MG63 (cell line): ENCODE results near the gene MPV17L2. TPM values are rescaled to one million over a fixed set of nuclear protein-coding genes. Genes with fewer than 3 reads are reported as not detected.
"Not testable (repeated sequence)": the region's sequence is repeated elsewhere in the genome, so short reads cannot be mapped to it uniquely, and the experiment has no call there.

Experiments
- DNase-seq: peaks from one replicate; pipeline ENCODE4 v3.0.0-alpha.2; 2020
- H3K27me3 ChIP-seq: fragments of 250-450 bp; sonication (Bioruptor Pico); 2 replicates; pipeline ENCODE4 v1.5.1; 2020; ENCODE audit warnings: mild to moderate bottlenecking, moderate library complexity
- H3K36me3 ChIP-seq: fragments of 250-450 bp; sonication (Bioruptor Pico); 2 replicates; pipeline ENCODE4 v1.5.1; 2020; ENCODE audit warnings: mild to moderate bottlenecking, moderate library complexity
- H3K4me3 ChIP-seq: fragments of 250-450 bp; sonication (Bioruptor Pico); 2 replicates; pipeline ENCODE4 v1.5.1; 2020; ENCODE audit warnings: mild to moderate bottlenecking, moderate library complexity
- H3K9me3 ChIP-seq: fragments of 250-450 bp; sonication (Bioruptor Pico); 2 replicates; pipeline ENCODE4 v1.5.1; 2020; ENCODE audit warnings: mild to moderate bottlenecking, moderate library complexity
- total RNA-seq: library from RNA; depleted of rRNA; stranded (reverse); fragments of >200 nt; shearing (Covaris generic); gene quantifications from 2 replicates; pipeline ENCODE4 v1.2.3, GENCODE V29; 2014; ENCODE audit warnings: low replicate concordance

MPV17L2 gene
- total RNA-seq, 1 experiment from 2014 or later, result 29.5 TPM

GRCh38 chr19:18157465-18158063, 35.5 kb upstream of the MPV17L2 start:
- no peak overlapping the region for H3K4me3 ChIP-seq
- no peak for DNase-seq
- no peaks in the 10 kb centered on the region for H3K9me3 ChIP-seq

DNA sequence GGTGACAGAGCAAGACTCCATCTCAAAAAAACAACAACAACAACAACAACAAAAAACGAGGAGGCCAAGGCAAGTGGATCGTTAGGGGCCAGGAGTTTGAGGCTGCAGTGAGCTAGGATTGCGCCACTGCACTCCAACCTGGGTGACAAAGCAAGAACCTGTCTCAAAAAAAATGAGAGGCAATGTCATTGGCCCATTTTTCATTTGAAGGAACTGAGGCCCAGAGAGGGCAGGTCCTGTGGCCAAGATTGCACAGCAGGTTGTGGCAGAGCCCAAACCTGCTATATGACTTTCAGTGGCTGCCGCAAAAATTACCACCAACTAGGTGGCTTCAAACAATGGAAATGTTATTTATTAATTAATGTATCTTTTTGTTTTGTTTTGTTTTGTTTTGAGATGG, 34.6 kb upstream of the MPV17L2 start:
- Histone ChIP-seq H3K9me3 (no peaks in the 10 kb centered on the region), H3K36me3 (peaks cover 36% of the 10 kb centered on the region), H3K4me3 (no peak overlapping the region), H3K27me3 (no peaks in the 10 kb centered on the region)
- no peak for DNase-seq

More at GRCh38 chr19:18157465-18158063, 35.5 kb upstream of the MPV17L2 start:
- no peaks in the 10 kb centered on the region for H3K27me3 ChIP-seq
- peaks cover 27% of the 10 kb centered on the region for H3K36me3 ChIP-seq

DNA sequence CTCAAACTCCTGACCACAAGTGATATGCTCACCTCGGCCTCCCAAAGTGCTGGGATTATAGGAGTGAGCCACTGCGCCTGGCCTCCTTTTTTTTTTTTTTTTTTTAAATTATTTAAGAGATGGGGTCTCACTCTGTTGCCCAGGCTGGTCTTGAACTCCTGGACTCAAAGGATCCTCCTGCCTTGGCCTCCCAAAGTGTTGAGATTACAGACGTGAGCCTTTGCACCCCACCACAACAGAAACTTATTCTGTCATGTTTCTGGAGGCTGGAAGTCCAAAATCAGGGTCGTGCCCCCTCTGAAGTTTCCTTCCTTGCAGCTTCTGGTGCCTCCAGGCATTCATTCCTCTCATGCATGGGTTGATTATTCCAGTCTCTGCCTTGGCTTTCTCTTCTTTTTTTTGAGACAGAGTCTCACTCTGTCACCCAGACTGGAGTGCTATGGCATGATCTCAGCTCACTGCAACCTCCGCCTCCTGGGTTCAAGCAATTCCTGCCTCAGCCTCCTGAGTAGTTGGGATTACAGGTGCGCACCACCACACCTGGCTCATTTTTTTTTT, 33.9 kb upstream of the MPV17L2 start:
- H3K36me3 ChIP-seq, result peaks cover 43% of the 10 kb centered on the region
- not testable (repeated sequence) for H3K4me3 ChIP-seq, H3K9me3 ChIP-seq, DNase-seq, H3K27me3 ChIP-seq

- no peak for DNase-seq
- H3K4me3 ChIP-seq, result no peak overlapping the region
- no peaks in the 10 kb centered on the region for H3K27me3 ChIP-seq
- H3K36me3 ChIP-seq, result peaks cover 45% of the 10 kb centered on the region
- H3K9me3 ChIP-seq, result no peaks in the 10 kb centered on the region
Measured at GRCh38 chr19:18159810-18160209, 33.2 kb upstream of the MPV17L2 start.

DNA sequence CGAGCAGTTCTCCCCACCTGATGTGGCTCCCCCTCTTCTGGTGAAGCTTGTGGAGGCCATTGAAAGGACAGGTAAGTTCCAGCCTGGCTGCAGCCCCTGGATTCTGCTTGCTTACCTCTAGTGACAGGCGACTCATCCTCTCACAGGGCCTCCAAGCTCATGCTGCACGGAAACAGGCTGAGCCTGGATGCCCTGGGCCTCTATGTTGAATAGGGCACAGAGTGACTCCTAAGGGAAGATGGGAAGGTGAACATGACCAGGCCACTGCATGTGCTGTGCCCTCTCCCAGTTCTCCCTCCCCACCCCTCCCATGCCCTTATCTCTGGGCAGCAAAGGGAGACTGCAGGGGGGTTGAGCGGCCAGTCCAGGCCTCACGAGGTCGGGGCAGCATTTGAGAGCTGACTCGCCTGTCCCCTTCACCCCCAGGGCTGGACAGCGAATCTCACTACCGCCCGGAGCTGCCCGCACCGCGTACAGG, 32.5 kb upstream of the MPV17L2 start:
- H3K4me3 ChIP-seq, result peak overlapping the region; percentile 21
- peaks cover 48% of the 10 kb centered on the region for H3K36me3 ChIP-seq

GRCh38 chr19:18160971-18161635, 31.9 kb upstream of the MPV17L2 start:
- peak; percentile 59 for DNase-seq
- H3K9me3 ChIP-seq, result no peaks in the 10 kb centered on the region
- peaks cover 52% of the 10 kb centered on the region for H3K36me3 ChIP-seq
- H3K4me3 ChIP-seq, result peak overlapping the region; percentile 21
- no peaks in the 10 kb centered on the region for H3K27me3 ChIP-seq

More for the DNA sequence above, 32.5 kb upstream of the MPV17L2 start:
- Histone ChIP-seq H3K27me3 (no peaks in the 10 kb centered on the region), H3K9me3 (no peaks in the 10 kb centered on the region)
- peak; percentile 12 for DNase-seq

GRCh38 chr19:18161636-18162002, 31.4 kb upstream of the MPV17L2 start:
- no peaks in the 10 kb centered on the region for H3K27me3 ChIP-seq
- DNase-seq, result no peak
- no peak overlapping the region for H3K4me3 ChIP-seq
- H3K9me3 ChIP-seq, result no peaks in the 10 kb centered on the region
- peaks cover 52% of the 10 kb centered on the region for H3K36me3 ChIP-seq

- Histone ChIP-seq H3K4me3 (no peak overlapping the region), H3K36me3 (peaks cover 62% of the 10 kb centered on the region), H3K27me3 (no peaks in the 10 kb centered on the region), H3K9me3 (no peaks in the 10 kb centered on the region)
- DNase-seq, result no peak
Measured at GRCh38 chr19:18164072-18164471, 28.9 kb upstream of the MPV17L2 start.

DNA sequence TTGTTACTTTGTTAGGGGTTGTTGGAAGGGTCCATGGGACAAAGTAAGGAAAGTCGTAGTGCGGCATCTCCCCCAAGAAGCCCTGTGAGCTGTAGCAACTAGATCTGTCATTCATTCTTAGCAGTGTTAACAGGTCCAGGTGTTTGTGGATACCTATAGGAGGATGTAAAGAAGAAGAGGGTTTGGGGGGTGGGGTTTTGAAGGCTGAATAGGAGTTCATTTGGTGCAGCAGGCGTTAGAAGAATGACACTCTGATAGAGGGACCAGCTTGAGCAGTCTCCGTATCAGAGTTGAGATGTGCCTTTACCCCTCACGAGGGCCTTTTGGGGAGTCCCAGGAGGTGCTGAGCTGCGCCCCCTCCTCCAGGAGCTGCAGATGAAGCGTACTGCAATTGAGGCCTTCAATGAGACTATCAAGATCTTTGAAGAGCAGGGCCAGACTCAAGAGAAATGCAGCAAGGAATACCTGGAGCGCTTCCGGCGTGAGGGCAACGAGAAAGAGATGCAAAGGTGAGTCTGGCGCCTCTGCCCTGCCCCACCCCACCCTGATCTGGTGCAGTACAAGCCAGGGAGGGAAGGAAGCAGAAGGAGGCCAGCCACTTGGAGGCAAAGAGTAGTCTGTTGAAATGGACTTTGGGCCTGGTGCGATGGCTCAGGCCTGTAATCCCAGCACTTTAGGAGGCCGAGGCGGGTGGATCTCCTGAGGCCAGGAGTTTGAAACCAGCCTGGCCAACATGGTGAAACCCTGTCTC, 27.0 kb upstream of the MPV17L2 start:
- DNase-seq, result no peak
- Histone ChIP-seq H3K9me3 (no peaks in the 10 kb centered on the region), H3K4me3 (no peak overlapping the region), H3K27me3 (no peaks in the 10 kb centered on the region), H3K36me3 (peaks cover 64% of the 10 kb centered on the region)

GRCh38 chr19:18167011-18167410, 26.0 kb upstream of the MPV17L2 start:
- Histone ChIP-seq H3K9me3 (no peaks in the 10 kb centered on the region), H3K36me3 (peaks cover 59% of the 10 kb centered on the region), H3K27me3 (no peaks in the 10 kb centered on the region), H3K4me3 (no peak overlapping the region)
- no peak for DNase-seq

- DNase-seq, result peak; percentile 33
- peaks cover 48% of the 10 kb centered on the region for H3K36me3 ChIP-seq
- H3K27me3 ChIP-seq, result no peaks in the 10 kb centered on the region
- no peak overlapping the region for H3K4me3 ChIP-seq
- H3K9me3 ChIP-seq, result no peaks in the 10 kb centered on the region
Measured at GRCh38 chr19:18167975-18168645, 24.9 kb upstream of the MPV17L2 start.

DNA sequence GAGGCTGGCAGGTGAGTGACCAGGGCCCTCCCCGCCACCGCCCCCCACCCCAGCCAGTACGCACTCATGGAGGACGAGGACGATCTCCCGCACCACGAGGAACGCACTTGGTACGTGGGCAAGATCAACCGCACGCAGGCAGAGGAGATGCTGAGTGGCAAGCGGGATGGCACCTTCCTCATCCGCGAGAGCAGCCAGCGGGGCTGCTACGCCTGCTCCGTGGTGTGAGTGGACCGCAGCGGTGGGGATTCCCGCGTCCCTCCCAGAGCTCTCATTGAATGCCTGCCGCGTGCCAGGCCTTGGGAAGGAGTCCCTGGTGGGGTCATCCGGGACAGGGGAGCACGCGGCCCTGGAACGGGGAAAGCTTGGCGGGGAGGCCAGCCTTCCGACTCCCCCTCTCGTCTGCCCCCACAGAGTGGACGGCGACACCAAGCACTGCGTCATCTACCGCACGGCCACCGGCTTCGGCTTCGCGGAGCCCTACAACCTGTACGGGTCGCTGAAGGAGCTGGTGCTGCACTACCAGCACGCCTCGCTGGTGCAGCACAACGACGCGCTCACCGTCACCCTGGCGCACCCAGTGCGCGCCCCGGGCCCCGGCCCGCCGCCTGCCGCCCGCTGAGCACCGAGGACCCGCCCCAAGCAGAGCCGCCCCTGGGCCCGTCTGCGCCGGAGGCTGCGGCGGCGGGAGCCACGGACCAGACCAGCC, 24.2 kb upstream of the MPV17L2 start:
- Histone ChIP-seq H3K4me3 (no peak overlapping the region), H3K27me3 (no peaks in the 10 kb centered on the region), H3K36me3 (peaks cover 40% of the 10 kb centered on the region), H3K9me3 (no peaks in the 10 kb centered on the region)
- DNase-seq, result no peak

DNA sequence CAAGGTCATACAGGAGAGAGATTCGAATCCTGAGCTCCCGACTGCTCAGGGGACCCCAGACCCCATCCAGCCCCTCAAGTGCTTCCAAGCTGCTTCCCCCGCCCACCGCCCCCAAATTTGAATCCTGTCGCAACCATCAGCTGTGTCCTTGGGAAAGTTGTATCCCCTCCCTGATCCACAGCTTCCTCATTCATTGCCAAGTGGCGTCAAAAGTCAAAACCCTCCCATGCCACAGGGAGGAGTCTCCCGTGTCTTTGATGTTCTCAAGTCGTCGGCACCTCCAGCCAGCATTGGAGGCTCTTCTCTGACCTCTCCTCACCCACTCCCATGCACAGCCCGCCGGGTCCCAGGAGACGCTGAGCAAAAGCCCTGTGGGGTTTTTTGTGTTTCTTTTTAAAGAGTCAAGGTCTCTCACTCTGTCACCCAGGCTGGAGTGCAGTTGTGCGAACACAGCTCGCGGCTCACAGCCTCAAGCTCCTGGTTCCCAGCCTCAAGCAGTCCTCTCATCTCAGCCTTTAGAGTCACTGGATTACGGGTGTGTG, 22.2 kb upstream of the MPV17L2 start:
- Histone ChIP-seq H3K27me3 (no peaks in the 10 kb centered on the region), H3K36me3 (peaks cover 26% of the 10 kb centered on the region), H3K9me3 (no peaks in the 10 kb centered on the region), H3K4me3 (no peak overlapping the region)
- no peak for DNase-seq

DNA sequence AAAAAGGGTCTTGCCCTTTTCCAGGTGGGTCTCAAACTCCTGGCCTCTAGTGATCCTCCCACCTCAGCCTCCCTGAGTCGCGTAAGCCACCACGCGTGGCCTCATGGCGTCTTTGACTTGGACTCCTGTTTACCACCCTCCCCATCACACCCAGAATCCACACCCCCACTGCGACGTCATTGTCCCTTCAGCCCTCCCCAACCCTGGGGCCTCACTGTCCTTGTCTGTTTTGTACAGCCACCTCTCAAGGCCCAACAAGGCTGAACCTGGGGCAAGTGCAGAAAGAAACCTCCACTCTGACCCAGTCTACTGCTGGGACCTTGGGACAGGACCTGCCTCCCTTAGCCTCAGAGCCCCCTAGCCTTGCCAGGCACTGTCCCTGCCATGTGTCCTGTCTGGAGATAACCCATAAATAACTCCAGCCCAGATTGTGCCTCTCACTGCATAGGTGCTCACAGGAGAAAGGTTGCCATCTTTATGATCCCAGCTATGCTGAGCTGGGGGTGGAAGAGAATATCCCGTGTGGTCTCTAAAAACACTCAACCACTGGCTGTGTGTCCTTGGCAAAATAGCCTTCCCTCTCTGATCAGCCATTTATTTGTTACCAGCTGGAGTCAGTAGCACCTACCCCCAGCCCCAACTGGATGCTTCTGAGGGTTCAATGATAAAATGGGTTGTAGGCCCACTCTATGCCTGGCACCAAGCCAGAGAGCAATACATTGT, 21.3 kb upstream of the MPV17L2 start:
- no peak overlapping the region for H3K4me3 ChIP-seq
- no peaks in the 10 kb centered on the region for H3K27me3 ChIP-seq
- H3K36me3 ChIP-seq, result peaks cover 20% of the 10 kb centered on the region
- no peak for DNase-seq
- H3K9me3 ChIP-seq, result no peaks in the 10 kb centered on the region

GRCh38 chr19:18172331-18173053, 20.5 kb upstream of the MPV17L2 start:
- peaks cover 17% of the 10 kb centered on the region for H3K36me3 ChIP-seq
- no peaks in the 10 kb centered on the region for H3K9me3 ChIP-seq
- DNase-seq, result no peak
- H3K4me3 ChIP-seq, result no peak overlapping the region
- H3K27me3 ChIP-seq, result no peaks in the 10 kb centered on the region
